Osteoblast (primary cell): Measurements from ENCODE around the gene PLEKHG5. TPM values are rescaled to one million over a fixed set of nuclear protein-coding genes. Genes with fewer than 3 reads are reported as not detected.
A peak's percentile ranks its signal among the peaks of the same experiment; 100 is the strongest.
"Not testable (repeated sequence)": the region's sequence is repeated elsewhere in the genome, so short reads cannot be mapped to it uniquely, and the experiment has no call there.

Source experiments
- DNase-seq: peaks from one replicate; pipeline ENCODE4 v3.0.0; 2011; ENCODE audit warnings: low spot score, mixed read lengths; ENCODE audit not compliant: insufficient read length; ENCODE audit errors: missing footprints
- H2AFZ ChIP-seq: 2 replicates; pipeline ENCODE4 v1.6.0; 2011; ENCODE audit warnings: mild to moderate bottlenecking, low read length
- H3K27ac ChIP-seq: 2 replicates; pipeline ENCODE4 v1.5.1; 2011; ENCODE audit warnings: mild to moderate bottlenecking, low read depth, low read length, moderate library complexity
- H3K27me3 ChIP-seq: 2 replicates; pipeline ENCODE4 v1.6.0; 2012; ENCODE audit warnings: mild to moderate bottlenecking, control low read depth, inconsistent platforms, low read length, moderate library complexity; ENCODE audit not compliant: insufficient read depth
- H3K36me3 ChIP-seq: 2 replicates; pipeline ENCODE4 v1.5.1; 2011; ENCODE audit warnings: mild to moderate bottlenecking, low read length, control low read depth, moderate library complexity; ENCODE audit not compliant: insufficient read depth
- H3K4me1 ChIP-seq: 2 replicates; pipeline ENCODE4 v1.5.1; 2011; ENCODE audit warnings: mild to moderate bottlenecking, low read length, control low read depth, moderate library complexity; ENCODE audit not compliant: insufficient read depth
- H3K4me2 ChIP-seq: 2 replicates; pipeline ENCODE4 v1.6.0; 2011; ENCODE audit warnings: mild to moderate bottlenecking, low read length; ENCODE audit not compliant: insufficient read depth
- H3K4me3 ChIP-seq: fragments of 200-600 bp; sonication (generic); 3 replicates; pipeline ENCODE4 v1.5.1; 2012; ENCODE audit warnings: mild to moderate bottlenecking, low read length, inconsistent platforms; ENCODE audit not compliant: insufficient read depth
- H3K79me2 ChIP-seq: 2 replicates; pipeline ENCODE4 v1.6.0; 2012; ENCODE audit warnings: mild to moderate bottlenecking, low read length, control low read depth, inconsistent platforms; ENCODE audit not compliant: insufficient read depth
- H3K9me3 ChIP-seq: 2 replicates; pipeline ENCODE4 v1.5.1; 2011; ENCODE audit warnings: low read depth, low read length, control low read depth
- H4K20me1 ChIP-seq: 2 replicates; pipeline ENCODE4 v1.6.0; 2012; ENCODE audit warnings: mild to moderate bottlenecking, low read length, control low read depth; ENCODE audit not compliant: insufficient read depth
- total RNA-seq: library from RNA; depleted of rRNA; stranded (reverse); fragments of >200 nt; gene quantifications from 2 replicates; pipeline ENCODE4 v1.2.3, GENCODE V29; 2012
- TF ChIP-seq, protein P1 (sequence below): IDR thresholded peaks from 2 replicates; pipeline ENCODE4 v1.5.1; 2011; ENCODE audit warnings: mild to moderate bottlenecking, low read depth, low read length, moderate library complexity; ENCODE audit errors: extremely low read depth

Gene PLEKHG5
- total RNA-seq, 1 donor = 11.2 TPM

DNA sequence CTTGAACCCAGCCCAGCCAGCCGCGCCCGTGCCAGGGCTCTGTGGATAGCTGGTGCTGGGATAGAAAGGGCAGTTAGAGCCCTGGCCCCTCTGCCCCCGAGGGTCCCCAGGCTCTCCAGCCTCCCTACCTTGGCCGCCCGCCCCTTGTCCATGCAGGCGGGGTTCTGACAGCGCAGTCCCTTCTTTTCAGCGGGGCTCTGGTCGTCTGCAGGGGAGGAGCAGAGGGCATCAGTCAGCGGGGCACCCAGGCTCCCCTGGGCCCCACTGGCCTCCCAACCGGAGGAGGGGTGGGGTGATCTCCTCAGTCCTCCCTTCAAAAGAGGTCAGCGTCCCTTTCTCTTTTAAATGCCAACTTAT is 4.9 kb upstream of the PLEKHG5 start:
- Histone ChIP-seq H2AFZ (peak overlapping the region; percentile 54), H3K4me1 (peaks cover 33% of the 10 kb centered on the region), H4K20me1 (no peaks in the 10 kb centered on the region), H3K4me2 (peak overlapping the region; percentile 86), H3K27me3 (no peaks in the 10 kb centered on the region), H3K4me3 (peak overlapping the region; percentile 79), H3K9me3 (no peaks in the 10 kb centered on the region), H3K27ac (no peak overlapping the region), H3K36me3 (no peaks in the 10 kb centered on the region), H3K79me2 (no peaks in the 10 kb centered on the region)
- TF ChIP-seq, protein P1, sequence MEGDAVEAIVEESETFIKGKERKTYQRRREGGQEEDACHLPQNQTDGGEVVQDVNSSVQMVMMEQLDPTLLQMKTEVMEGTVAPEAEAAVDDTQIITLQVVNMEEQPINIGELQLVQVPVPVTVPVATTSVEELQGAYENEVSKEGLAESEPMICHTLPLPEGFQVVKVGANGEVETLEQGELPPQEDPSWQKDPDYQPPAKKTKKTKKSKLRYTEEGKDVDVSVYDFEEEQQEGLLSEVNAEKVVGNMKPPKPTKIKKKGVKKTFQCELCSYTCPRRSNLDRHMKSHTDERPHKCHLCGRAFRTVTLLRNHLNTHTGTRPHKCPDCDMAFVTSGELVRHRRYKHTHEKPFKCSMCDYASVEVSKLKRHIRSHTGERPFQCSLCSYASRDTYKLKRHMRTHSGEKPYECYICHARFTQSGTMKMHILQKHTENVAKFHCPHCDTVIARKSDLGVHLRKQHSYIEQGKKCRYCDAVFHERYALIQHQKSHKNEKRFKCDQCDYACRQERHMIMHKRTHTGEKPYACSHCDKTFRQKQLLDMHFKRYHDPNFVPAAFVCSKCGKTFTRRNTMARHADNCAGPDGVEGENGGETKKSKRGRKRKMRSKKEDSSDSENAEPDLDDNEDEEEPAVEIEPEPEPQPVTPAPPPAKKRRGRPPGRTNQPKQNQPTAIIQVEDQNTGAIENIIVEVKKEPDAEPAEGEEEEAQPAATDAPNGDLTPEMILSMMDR = no peak
- DNase-seq = no peak

DNA sequence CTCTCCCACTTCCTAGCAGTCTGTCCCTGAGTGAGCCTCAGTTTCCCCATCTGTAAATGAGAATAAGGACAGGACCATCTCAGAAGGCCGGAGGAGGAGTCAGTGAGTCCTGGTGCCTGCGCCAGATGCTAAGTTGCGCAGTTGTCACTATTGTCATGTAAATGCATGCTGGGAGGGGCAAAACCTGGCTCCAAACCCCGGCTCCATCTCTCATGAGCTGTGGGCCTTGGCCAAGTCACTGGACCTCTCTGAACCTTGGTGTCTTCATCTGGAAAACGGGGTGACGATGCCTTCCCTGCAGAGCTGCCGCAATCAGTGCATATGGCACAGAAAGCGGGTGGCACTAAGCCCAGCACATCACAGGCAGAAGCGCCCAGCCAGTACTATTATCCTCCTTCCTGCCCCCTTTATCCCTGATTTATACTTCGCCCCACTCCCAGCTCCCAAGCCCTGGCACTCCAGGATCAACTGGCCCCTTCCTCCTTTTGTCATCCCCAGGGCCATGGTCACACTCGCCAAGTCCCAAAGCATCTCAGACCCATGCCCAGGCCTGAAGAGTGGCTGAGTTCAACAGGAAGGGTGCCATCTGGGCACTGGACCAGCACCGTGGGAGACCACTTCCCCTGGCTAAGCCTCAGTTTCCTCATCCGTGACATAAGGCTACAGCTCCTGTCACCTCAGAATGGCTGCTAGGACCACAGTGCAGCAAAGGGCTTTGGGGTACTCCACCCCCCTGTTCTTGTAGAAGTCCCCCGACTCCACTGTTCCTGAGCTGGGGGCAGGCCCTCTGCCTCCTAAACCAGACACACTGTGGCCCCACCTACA is 4.3 kb upstream of the PLEKHG5 start:
- Histone ChIP-seq H3K27ac (no peak overlapping the region), H3K4me3 (peak overlapping the region; percentile 79), H3K4me2 (peak overlapping the region; percentile 86)

DNA sequence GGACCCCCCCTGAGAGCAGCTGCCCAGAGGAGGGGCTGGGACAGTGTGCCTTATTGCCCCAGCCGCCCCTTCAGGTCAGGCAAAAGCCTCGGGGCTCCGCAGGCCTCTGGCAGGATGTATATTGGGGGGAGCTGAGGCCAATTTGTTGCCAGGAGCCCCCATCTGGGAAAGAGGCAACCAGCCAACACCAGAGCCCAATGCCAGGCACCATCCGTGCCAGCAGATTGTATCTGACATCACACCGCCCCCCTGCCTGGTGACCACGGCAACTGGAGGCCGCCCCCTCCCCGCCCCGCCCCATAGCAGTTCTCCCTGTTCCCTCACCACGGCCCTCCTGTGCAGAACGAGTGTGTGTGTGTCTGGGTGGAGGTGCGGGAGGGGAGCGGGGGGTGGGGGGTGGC is 3.6 kb upstream of the PLEKHG5 start:
- Histone ChIP-seq H3K27me3 (no peaks in the 10 kb centered on the region), H3K4me2 (no peak overlapping the region), H3K4me1 (peaks cover 31% of the 10 kb centered on the region), H3K27ac (no peak overlapping the region), H3K79me2 (peaks cover 2% of the 10 kb centered on the region), H3K4me3 (no peak overlapping the region), H4K20me1 (no peaks in the 10 kb centered on the region), H3K36me3 (no peaks in the 10 kb centered on the region), H2AFZ (no peak overlapping the region), H3K9me3 (no peaks in the 10 kb centered on the region)
- no peak for DNase-seq
- TF ChIP-seq, protein P1 = no peak

More for the DNA sequence above, 4.3 kb upstream of the PLEKHG5 start:
- Histone ChIP-seq H3K9me3 (no peaks in the 10 kb centered on the region), H3K4me1 (peaks cover 33% of the 10 kb centered on the region), H3K36me3 (no peaks in the 10 kb centered on the region), H3K27me3 (no peaks in the 10 kb centered on the region), H2AFZ (no peak overlapping the region), H4K20me1 (no peaks in the 10 kb centered on the region), H3K79me2 (no peaks in the 10 kb centered on the region)
- no peak for DNase-seq
- TF ChIP-seq, protein P1 = no peak

DNA sequence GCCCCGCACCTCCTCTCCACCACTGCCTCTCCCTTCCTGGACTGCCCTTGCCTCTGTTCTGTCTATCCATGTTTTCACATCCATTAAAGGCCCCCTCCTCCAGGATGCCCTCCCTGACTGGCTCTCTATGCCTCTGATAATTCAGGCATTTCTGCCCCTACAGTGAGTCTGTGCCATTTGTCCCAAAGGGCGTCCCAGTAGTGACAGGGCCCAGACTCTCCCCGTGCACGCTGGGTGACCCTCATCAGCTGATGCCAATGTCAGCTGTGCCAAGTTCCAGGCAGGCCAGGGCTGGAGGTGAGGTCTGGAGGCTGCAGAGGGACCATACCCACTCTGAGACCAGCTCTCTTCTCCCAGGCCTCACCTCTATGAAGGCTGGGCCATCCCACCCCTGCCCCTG is 3.2 kb upstream of the PLEKHG5 start:
- Histone ChIP-seq H3K4me1 (peaks cover 33% of the 10 kb centered on the region), H4K20me1 (peaks cover under 1% of the 10 kb centered on the region), H3K36me3 (no peaks in the 10 kb centered on the region), H3K27me3 (no peaks in the 10 kb centered on the region), H3K27ac (no peak overlapping the region), H3K4me2 (no peak overlapping the region), H3K4me3 (no peak overlapping the region), H3K9me3 (no peaks in the 10 kb centered on the region), H2AFZ (no peak overlapping the region), H3K79me2 (peaks cover 3% of the 10 kb centered on the region)
- TF ChIP-seq, protein P1 = no peak
- DNase-seq = no peak

DNA sequence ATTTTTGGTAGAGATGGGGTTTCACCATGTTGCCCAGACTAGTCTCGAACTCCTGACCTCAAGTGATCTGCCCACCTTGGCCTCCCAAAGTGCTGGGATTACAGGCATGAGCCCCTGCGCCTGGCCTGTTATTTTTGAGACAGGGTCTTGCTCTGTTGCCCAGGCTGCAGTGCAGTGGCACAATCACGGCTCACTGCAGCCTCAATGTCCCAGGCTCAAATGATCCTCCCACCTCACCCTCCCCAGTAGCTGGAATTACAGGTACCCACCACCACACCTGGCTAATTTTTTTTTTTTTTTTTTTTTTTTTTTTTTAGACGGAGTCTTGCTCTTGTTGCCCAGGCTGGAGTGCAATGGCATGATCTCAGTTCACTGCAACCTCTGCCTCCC is 2.4 kb upstream of the PLEKHG5 start:
- H3K4me1 ChIP-seq = peaks cover 34% of the 10 kb centered on the region
- not testable (repeated sequence) for H4K20me1 ChIP-seq, H3K9me3 ChIP-seq, DNase-seq, H3K4me3 ChIP-seq, H3K27me3 ChIP-seq, H3K27ac ChIP-seq, H3K36me3 ChIP-seq, H2AFZ ChIP-seq, H3K4me2 ChIP-seq, H3K79me2 ChIP-seq
